ENCODE data around the gene SCRT2.

GRCh38 chr20:622161-622560 is 53.4 kb downstream of the SCRT2 start:
- TF ChIP-seq ELF4 (IDR thresholded peaks at IDR 0.05), result no peak
- TF ChIP-seq TARDBP (IDR thresholded peaks at IDR 0.05), result no peak
- no peak for TF ChIP-seq ZNF384 (IDR thresholded peaks at IDR 0.05)
- no peak for TF ChIP-seq ARNT (IDR thresholded peaks at IDR 0.05)
